BE2C (cell line): ENCODE measurements around the gene NACC2.

Experiments used
- DNase-seq: peaks from one replicate; pipeline ENCODE4 v3.0.0-alpha.2; 2020
- H3K27me3 ChIP-seq: fragments of 250-450 bp; sonication (Bioruptor Pico); 2 replicates; pipeline ENCODE4 v1.5.1; 2020; ENCODE audit warnings: mild to moderate bottlenecking
- H3K36me3 ChIP-seq: fragments of 250-450 bp; sonication (Bioruptor Pico); 2 replicates; pipeline ENCODE4 v1.5.1; 2020; ENCODE audit warnings: mild to moderate bottlenecking
- H3K4me1 ChIP-seq: fragments of 250-450 bp; sonication (Bioruptor Pico); 2 replicates; pipeline ENCODE4 v1.5.1; 2020
- H3K4me3 ChIP-seq: 2 replicates; pipeline ENCODE4 v1.5.1; 2011; ENCODE audit warnings: low read depth, low read length
- H3K9me3 ChIP-seq: fragments of 250-450 bp; sonication (Bioruptor Pico); 2 replicates; pipeline ENCODE4 v1.5.1; 2020
- TF ChIP-seq, protein P1 (sequence below): IDR thresholded peaks from 2 replicates; pipeline ENCODE4 v1.5.1; 2012; ENCODE audit warnings: mild to moderate bottlenecking, low read depth, low read length

NACC2 gene

DNA sequence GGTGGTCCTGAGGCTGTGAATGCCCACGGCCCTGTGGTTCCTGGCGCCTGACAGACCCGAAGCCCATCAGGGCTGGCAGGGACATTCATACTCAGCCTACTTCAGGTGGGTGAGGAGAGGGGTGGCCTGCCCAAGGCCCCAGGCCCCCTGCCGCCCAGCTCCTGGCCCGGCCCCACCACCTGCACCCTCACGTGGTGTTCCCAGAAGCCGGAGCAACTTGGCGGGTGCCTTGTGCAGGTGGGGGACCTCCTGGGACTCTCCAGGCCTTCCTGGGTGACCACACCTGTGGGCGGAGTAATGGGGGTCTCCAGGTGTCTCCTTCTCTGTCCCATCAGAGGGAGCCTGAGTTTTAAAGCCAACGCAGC lies 97.1 kb downstream of the NACC2 start:
- no peak for DNase-seq
- Histone ChIP-seq H3K4me1 (peaks cover 14% of the 10 kb centered on the region), H3K4me3 (no peak overlapping the region), H3K9me3 (no peaks in the 10 kb centered on the region), H3K27me3 (no peaks in the 10 kb centered on the region), H3K36me3 (no peaks in the 10 kb centered on the region)
- TF ChIP-seq, protein P1, sequence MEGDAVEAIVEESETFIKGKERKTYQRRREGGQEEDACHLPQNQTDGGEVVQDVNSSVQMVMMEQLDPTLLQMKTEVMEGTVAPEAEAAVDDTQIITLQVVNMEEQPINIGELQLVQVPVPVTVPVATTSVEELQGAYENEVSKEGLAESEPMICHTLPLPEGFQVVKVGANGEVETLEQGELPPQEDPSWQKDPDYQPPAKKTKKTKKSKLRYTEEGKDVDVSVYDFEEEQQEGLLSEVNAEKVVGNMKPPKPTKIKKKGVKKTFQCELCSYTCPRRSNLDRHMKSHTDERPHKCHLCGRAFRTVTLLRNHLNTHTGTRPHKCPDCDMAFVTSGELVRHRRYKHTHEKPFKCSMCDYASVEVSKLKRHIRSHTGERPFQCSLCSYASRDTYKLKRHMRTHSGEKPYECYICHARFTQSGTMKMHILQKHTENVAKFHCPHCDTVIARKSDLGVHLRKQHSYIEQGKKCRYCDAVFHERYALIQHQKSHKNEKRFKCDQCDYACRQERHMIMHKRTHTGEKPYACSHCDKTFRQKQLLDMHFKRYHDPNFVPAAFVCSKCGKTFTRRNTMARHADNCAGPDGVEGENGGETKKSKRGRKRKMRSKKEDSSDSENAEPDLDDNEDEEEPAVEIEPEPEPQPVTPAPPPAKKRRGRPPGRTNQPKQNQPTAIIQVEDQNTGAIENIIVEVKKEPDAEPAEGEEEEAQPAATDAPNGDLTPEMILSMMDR, result no peak

DNA sequence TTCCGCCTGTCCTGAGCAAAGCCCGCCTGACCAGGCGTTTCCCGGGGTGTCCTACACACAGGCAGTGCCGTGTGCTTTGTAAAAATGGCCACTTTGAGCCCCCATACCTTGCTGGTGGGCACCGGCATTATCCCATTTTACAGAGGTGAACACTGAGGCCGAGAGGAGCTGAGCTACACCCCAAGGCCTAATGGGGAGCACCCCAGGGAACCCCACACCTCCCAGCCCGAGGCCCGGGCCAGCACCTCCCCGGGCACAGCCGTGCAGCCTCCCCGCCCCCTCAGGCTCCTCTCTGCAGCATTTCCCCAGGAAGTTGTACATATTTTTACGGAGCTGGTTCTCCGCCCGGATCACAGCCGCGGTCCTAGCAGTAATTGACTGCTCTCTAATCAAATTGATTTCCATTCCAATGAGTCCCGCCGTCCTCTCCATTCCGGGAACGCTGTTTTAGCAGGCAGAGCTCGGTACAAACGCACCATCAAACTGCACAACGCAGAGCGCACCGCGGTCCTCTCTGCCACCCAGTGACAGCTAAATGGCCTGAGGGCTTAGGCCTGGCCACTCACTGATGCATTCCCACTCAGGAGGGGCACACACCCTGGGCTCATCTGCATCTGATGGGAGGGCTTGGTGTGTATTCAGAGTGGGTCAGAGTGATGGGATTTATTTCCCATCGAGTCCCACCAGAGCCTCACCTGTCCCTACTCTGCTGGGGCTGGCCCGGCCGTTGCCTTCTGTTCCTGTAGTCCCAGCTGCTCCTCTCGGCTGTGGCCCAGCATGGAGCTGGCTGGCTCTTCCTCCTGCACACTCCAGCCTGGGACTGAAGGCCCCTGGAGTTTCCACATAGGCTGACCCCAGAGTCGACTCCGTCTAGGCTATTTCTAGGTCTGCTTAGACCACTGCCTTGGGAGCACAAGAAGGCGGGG lies 97.7 kb downstream of the NACC2 start:
- DNase-seq, result peak; percentile 57
- Histone ChIP-seq H3K27me3 (no peaks in the 10 kb centered on the region), H3K36me3 (no peaks in the 10 kb centered on the region), H3K9me3 (no peaks in the 10 kb centered on the region), H3K4me3 (no peak overlapping the region), H3K4me1 (peaks cover 16% of the 10 kb centered on the region)
- TF ChIP-seq, protein P1, result no peak

DNA sequence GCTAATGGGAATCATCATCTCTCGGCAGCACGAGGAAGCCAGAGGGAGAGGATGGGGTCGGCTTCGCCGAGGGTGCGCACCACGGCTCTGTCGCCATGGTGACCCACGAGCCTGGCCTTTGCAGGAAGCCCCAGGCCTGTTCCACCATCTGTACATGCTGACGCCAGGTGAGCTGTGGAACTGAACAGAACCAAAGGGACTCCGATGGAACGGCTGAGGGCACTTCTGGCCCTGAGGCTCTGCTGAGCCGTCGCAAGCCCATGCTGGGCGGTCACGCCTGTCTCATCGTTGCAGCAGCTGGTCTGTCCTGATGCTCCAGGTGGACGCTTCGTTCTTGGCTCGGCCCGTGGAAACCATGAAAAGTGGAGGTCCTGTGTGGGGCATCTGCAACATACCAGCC lies 99.3 kb downstream of the NACC2 start:
- H3K9me3 ChIP-seq, result no peaks in the 10 kb centered on the region
- no peak for DNase-seq
- H3K27me3 ChIP-seq, result no peaks in the 10 kb centered on the region
- TF ChIP-seq, protein P1, result no peak
- peaks cover 23% of the 10 kb centered on the region for H3K4me1 ChIP-seq
- H3K36me3 ChIP-seq, result no peaks in the 10 kb centered on the region
- no peak overlapping the region for H3K4me3 ChIP-seq

DNA sequence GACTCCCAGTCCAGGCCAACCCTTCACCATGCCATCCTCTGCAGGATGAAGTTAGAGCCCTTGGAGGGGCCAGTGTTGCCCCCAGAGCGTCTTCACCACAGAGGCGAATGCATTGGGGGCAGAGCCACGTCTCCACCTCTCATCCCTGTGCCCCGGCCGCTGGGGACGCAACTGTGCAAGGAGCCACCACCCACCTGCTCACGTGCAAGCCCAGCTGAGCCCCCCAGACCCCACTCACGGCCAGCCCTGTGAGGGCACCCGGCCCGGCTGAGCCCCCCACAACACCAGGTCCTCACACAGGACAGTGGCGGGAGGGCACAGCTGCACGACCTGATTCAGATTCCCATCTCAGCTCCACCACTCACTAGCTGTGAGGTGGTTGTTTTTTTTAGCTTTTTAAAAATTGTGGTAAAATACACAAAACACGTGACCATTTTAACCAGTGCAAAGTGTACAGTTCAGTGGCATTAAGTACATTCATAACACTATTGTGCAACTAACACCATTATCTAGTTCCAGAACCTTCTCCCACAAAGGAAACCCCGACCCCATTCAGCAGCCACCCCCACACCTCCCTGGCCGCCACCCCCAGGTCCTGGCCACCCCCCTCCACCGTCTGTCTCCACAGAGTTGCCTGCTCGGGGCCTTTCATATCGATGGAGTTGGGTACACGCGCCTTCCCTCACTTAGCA lies 100.4 kb downstream of the NACC2 start:
- no peak for DNase-seq
- Histone ChIP-seq H3K9me3 (no peaks in the 10 kb centered on the region), H3K4me1 (peaks cover 31% of the 10 kb centered on the region)

DNA sequence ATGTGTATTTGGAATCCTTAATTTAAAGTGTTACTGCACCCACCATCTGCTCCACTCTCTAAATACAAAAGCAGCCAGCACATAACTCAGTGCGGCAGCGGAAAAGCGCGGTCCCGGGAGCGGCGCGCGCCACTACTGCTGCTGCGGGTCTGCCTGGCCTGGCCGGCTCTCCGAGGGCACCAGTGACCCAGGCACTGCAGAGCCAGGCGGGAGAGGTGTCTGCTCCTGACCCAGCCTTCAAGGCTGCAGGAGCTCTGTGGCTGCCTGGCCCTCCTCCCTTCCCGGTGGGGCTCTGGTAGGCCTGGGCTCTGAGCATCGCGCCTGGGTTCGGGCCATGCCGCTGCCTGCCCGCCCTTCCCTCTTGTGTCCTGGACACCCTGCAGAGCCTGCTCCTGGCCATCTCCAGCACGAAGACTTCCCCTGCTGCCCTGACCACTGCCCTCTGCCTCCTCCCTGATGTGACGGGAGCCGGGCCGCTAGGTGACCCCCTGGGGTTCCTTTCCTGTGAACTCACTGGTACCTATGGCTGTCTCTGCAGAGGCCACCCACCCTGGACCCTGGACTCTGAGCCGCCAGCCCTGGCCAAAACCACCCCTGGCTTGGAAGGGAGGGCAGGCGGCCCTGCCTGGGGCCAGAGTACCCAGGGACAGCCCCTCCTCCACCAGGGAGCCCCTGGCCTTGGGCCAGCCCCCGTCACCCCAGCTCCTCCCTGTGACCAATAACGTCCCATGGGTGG lies 101.2 kb downstream of the NACC2 start:
- Histone ChIP-seq H3K9me3 (no peaks in the 10 kb centered on the region), H3K4me3 (no peak overlapping the region), H3K4me1 (peaks cover 38% of the 10 kb centered on the region), H3K36me3 (no peaks in the 10 kb centered on the region), H3K27me3 (no peaks in the 10 kb centered on the region)
- peak; percentile 71 for DNase-seq
- TF ChIP-seq, protein P1, result no peak

More for the DNA sequence above, 100.4 kb downstream of the NACC2 start:
- Histone ChIP-seq H3K27me3 (no peaks in the 10 kb centered on the region), H3K36me3 (no peaks in the 10 kb centered on the region), H3K4me3 (no peak overlapping the region)
- TF ChIP-seq, protein P1, result no peak
